Measurements from ENCODE around the gene ROR1.

Gene ROR1

DNA sequence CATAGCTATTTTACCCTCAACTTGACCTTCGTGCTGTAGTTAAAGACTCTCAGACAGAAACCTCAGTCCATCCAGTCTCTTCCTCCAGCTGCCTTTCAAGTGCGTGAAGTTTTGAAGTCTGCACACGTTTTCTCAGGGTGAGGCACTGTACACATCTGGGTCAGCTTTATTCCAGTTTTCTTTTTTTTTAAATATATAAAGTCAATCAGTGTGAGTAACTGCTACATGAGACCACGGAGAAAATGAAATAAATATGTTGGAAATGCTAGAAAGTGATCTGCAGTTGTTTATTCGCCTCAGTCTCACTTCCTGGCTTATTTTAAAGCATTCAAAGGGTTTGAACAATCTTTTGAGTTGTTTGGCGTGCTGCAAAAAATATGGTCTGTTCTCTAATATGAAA lies 135.7 kb downstream of the ROR1 start:
- Histone ChIP-seq H3K36me3 (ENCODE audit: insufficient read depth, low read length) (no peaks in the 10 kb centered on the region), H3K9me3 (ENCODE audit: control insufficient read depth, insufficient read depth, low read length) (no peaks in the 10 kb centered on the region), H3K4me1 (ENCODE audit: insufficient read depth, low read length) (peaks cover 66% of the 10 kb centered on the region), H3K9ac (ENCODE audit: low read depth, low read length) (no peak overlapping the region; the same call in 1 of the 2 replicates)

DNA sequence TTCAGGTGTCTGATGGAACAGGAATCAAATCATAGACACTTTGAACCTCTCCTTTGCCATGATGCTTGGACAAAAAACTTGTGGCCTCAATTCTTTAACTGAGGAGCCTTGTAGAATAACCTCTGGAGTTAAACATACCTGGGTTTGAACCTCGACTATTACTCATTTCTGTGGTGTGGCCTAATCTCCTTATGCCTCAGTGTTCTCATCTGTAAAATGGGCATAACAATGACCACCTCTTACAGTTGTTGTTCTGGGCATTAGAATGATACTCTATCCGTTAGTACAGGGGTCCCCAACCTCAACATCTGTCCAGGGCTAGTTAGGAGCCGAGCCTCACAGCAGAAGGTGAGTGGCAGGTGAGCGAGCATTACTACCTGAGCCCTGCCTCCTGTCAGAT lies 137.2 kb downstream of the ROR1 start:
- Histone ChIP-seq H3K9ac (ENCODE audit: low read depth, low read length) (no peak overlapping the region), H3K4me1 (ENCODE audit: insufficient read depth, low read length) (peaks cover 61% of the 10 kb centered on the region), H3K9me3 (ENCODE audit: control insufficient read depth, insufficient read depth, low read length) (no peaks in the 10 kb centered on the region), H3K36me3 (ENCODE audit: insufficient read depth, low read length) (no peaks in the 10 kb centered on the region)

DNA sequence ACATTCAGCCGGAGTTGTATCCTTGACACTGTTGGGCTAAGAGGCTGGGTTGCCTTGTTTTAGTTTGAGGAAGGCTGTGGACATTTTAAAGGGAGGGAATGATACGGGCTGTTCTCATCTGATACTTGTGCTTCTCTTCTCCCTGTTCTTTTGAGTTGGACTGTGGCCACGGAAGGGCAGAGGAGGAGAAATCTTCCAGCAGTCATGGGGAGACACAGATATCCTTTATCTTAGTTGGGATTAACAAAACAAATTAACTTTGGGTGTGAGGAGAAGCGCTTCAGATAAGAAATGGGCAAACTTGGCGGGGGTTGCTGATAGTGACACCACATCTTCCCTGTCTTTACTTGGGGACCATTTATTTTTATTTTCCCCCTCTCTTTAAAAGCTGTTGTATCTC lies 138.8 kb downstream of the ROR1 start:
- peaks cover 45% of the 10 kb centered on the region for H3K4me1 ChIP-seq (ENCODE audit: insufficient read depth, low read length)
- H3K9ac ChIP-seq (ENCODE audit: low read depth, low read length), result no peak overlapping the region
- no peaks in the 10 kb centered on the region for H3K36me3 ChIP-seq (ENCODE audit: insufficient read depth, low read length)
- no peaks in the 10 kb centered on the region for H3K9me3 ChIP-seq (ENCODE audit: control insufficient read depth, insufficient read depth, low read length)

DNA sequence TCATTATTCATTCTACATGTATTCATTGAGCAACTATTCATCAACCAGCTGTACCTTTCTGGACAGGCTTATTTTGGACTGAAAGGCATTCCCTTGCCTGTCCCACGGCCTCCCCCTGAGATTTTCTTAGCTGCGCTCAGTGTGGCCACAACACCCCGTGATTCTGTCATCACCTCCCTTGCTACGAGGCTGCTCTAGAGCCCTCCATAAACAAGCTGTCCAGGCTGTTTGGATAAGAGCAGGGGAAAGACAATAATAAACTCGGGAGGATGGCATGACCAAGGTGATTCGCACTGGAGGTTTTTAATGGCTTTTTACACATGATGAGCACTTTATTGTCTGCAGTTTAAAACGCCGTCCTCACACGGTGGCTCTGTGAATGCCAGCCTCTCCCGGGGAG lies 139.7 kb downstream of the ROR1 start:
- no peaks in the 10 kb centered on the region for H3K36me3 ChIP-seq (ENCODE audit: insufficient read depth, low read length)
- H3K4me1 ChIP-seq (ENCODE audit: insufficient read depth, low read length), result peaks cover 36% of the 10 kb centered on the region
- no peak overlapping the region for H3K9ac ChIP-seq (ENCODE audit: low read depth, low read length)
- no peaks in the 10 kb centered on the region for H3K9me3 ChIP-seq (ENCODE audit: control insufficient read depth, insufficient read depth, low read length)

DNA sequence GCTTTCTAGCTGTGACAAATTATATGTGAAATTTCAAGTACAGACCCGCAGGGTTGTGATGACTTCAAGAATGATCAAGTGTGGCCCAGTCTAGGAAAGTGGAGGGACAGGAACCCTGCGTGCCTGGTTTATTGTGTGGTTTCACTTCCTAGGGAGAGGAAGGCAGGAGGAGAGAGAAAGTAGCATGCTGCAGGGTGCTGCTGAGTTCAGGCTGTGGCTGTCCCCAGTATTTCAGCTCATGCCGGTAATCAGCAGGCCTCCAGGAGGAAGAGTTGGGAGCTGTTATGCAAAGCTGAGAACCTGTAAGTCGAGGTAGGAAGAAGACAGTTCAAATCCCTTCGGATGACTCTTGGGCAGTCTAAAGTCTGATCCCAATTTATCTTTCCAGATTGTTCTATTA lies 140.4 kb downstream of the ROR1 start:
- Histone ChIP-seq H3K36me3 (ENCODE audit: insufficient read depth, low read length) (no peaks in the 10 kb centered on the region), H3K9me3 (ENCODE audit: control insufficient read depth, insufficient read depth, low read length) (no peaks in the 10 kb centered on the region), H3K9ac (ENCODE audit: low read depth, low read length) (no peak overlapping the region), H3K4me1 (ENCODE audit: insufficient read depth, low read length) (peaks cover 30% of the 10 kb centered on the region)

DNA sequence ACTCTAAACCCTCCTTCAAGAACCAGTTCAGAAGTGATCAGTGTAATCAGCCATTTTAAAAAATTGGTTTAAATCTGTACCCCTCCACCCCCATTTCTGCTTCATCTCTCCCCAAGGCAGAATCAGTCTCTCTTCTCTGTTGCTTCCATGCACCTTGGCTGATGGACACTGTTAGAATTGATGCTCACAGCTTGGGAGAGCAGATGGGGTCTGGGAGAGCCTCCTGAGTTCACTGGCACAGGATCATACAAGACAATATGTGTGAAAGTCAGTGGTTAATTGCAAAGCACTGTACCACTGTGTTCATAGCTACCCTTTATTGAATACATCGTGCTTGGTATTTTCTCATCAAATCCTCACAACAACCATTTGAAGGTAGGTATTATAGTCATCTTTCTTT lies 140.9 kb downstream of the ROR1 start:
- H3K36me3 ChIP-seq (ENCODE audit: insufficient read depth, low read length), result no peaks in the 10 kb centered on the region
- H3K9ac ChIP-seq (ENCODE audit: low read depth, low read length), result no peak overlapping the region
- H3K4me1 ChIP-seq (ENCODE audit: insufficient read depth, low read length), result peaks cover 25% of the 10 kb centered on the region
- H3K9me3 ChIP-seq (ENCODE audit: control insufficient read depth, insufficient read depth, low read length), result no peaks in the 10 kb centered on the region

DNA sequence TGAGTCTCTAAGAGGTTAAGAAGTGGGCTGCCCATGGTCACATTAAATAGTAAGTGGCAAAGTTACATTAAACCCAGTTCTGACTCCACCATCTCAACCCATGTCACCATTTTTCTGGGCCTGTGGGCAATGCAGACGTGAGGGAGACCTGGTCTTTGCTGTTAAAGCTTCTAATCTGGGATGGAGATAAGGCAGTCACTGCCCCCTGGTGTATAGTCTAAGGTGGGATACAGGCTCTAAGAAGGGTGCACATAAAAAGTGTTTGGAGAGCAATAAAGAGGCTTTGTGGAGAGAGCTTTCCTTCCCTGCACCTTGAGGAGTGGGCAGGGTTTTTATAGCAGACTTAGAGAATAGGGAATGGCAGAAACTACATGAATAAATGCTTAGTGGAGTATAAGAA lies 141.3 kb downstream of the ROR1 start:
- H3K9me3 ChIP-seq (ENCODE audit: control insufficient read depth, insufficient read depth, low read length), result no peaks in the 10 kb centered on the region
- peaks cover 25% of the 10 kb centered on the region for H3K4me1 ChIP-seq (ENCODE audit: insufficient read depth, low read length)
- H3K9ac ChIP-seq (ENCODE audit: low read depth, low read length), result no peak overlapping the region
- no peaks in the 10 kb centered on the region for H3K36me3 ChIP-seq (ENCODE audit: insufficient read depth, low read length)

DNA sequence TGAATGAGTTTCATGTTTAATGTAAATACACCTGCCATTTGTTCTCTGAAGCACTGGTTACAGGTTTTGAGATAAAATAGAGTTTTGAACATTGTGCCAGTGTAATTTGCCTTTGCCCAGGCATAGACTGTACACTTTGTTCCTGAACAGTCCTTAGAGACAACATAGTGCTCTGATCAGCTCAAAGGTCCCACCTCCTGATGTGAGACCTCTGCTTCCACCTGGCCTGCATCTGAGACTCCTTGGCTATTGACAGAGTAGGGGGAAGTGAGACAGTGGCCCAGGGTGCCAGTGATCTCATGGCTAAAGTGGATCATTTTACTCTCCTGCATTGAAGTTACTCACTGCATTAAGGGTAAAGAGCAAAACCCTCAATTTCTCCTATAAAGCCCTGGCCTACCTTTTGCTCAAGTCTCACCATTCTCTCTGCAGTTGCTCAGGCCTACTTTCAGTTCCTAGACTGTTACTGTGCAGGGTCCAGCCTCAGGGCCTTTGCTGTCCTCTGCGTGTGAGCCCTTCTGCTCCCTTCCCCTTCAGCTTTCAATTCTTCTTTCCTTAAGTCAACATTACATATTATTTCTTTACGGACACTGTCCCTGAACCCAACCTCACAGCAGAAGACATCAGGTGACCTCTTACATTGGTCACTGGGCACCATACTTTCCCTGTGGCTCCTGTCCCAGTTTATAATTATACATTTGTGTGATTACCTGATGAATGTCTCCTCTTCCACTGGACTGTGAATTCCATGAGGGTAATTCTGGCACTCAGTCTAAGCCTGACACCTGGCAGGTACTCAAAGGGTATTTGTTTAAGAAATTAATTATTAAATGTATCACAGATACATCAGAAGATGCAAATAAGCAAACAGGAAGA lies 142.9 kb downstream of the ROR1 start:
- Histone ChIP-seq H3K36me3 (ENCODE audit: insufficient read depth, low read length) (no peaks in the 10 kb centered on the region), H3K9me3 (ENCODE audit: control insufficient read depth, insufficient read depth, low read length) (no peaks in the 10 kb centered on the region), H3K4me1 (ENCODE audit: insufficient read depth, low read length) (peaks cover 30% of the 10 kb centered on the region), H3K9ac (ENCODE audit: low read depth, low read length) (no peak overlapping the region)

DNA sequence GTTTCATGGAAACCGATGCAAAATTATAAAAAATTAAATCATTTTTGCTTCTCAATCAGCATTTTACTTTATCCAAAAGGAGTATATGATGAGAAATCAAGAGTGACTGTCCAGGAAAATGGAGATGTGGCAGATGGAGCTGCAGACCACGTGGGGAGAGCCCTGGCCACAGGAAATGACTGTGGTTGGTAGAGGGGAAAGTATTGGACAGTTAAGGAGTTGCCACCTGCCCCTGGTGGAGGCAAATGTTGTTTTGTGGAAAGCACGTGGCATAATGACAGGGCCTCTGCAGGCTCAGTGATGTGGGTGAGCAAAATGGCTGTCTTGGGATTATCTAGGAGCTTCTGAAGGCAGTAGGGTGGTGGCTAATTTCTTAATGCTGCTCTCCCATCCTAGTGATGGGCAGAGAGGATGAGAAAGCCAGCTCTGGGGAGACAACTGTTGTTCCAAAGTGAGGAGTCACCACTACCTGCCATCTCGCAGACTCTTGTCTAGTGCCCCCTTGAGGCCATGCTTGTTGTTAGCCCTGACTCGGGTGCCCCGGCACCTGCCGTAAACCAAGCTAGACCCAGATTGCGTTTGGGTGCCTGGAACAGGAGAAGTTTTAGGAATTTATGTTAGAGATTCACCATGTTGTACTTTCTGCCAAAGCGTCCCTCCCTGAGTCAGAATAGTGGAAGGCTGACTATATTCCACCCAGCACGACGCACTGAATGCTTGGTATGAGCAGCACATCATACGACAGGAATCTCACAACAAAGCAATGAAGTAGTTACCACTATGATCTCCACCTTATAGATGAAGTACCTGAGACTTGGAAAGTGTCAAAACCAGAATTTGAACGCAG lies 144.0 kb downstream of the ROR1 start:
- no peaks in the 10 kb centered on the region for H3K9me3 ChIP-seq (ENCODE audit: control insufficient read depth, insufficient read depth, low read length)
- H3K9ac ChIP-seq (ENCODE audit: low read depth, low read length), result no peak overlapping the region
- H3K36me3 ChIP-seq (ENCODE audit: insufficient read depth, low read length), result no peaks in the 10 kb centered on the region
- H3K4me1 ChIP-seq (ENCODE audit: insufficient read depth, low read length), result peaks cover 19% of the 10 kb centered on the region

DNA sequence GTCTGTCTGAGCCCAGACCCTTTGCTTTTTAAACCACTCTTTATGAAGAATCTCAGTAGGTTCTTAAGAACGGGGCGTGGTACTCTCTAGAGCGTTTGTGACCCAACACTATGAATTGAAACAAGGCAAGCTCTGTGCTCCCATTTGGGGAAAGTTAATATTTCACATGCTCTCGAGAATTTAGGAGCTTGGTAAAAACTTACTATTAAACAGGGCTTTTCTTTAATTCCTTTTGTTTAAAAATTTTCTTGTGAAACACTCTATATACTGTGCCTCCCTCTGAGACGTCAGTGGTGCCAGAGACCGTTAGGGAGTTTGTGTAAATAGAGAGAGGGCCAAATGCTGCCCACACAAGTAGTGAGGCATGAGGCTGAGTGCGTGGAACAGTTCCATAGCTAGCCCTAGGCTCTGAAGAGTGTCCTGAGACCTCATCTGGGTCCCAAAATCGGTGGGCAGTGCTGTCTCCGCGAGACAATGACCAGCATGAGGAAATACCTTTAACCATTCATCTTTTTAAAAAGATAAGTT lies 144.7 kb downstream of the ROR1 start:
- Histone ChIP-seq H3K9ac (ENCODE audit: low read depth, low read length) (no peak overlapping the region), H3K36me3 (ENCODE audit: insufficient read depth, low read length) (no peaks in the 10 kb centered on the region), H3K4me1 (ENCODE audit: insufficient read depth, low read length) (peaks cover 16% of the 10 kb centered on the region), H3K9me3 (ENCODE audit: control insufficient read depth, insufficient read depth, low read length) (no peaks in the 10 kb centered on the region)

DNA sequence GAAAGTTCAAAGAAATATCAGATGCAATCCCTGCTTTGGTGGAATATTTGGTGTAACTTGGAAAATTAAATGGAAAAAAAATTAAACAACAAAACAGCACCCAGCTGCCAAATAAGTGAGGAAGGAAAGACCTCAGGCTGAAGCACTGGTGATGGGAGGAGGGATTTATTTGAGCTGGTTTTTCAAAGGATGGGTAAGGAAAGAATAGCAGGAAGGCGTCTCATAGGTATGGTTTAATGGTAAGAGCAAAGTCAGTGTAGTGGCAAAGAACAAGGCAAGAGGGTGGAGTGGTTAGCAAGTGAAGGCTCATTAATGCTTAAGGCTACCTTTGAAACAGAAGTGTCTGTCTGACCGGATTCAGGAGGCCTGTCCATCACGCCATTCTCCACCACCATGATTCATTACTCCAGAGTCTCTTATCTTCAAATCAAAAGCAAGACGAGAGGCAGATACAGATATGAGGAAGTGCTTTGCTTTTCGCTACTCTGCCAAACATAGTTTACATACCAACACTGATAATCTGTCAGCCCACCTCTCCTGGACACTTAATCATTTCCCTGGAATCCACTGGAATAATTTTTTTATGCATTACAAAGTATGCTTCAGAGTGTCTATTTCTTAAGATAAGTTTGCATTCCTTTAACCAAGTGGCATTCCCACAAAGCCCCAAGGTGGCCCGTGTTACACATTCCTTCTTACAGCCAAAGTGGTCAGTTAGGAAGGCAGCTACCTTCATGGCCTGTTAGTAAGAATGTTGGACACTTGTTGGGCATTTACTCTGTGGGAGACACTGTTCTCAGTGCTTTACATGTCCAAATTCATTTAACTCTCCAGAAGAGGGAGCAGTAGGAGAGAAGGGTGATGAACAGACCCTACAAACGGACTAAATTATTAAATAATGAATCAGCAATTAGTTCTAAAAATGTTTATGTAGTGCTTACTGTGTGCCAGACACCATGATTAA lies 146.6 kb downstream of the ROR1 start:
- Histone ChIP-seq H3K9ac (ENCODE audit: low read depth, low read length) (no peak overlapping the region), H3K9me3 (ENCODE audit: control insufficient read depth, insufficient read depth, low read length) (no peaks in the 10 kb centered on the region)

DNA sequence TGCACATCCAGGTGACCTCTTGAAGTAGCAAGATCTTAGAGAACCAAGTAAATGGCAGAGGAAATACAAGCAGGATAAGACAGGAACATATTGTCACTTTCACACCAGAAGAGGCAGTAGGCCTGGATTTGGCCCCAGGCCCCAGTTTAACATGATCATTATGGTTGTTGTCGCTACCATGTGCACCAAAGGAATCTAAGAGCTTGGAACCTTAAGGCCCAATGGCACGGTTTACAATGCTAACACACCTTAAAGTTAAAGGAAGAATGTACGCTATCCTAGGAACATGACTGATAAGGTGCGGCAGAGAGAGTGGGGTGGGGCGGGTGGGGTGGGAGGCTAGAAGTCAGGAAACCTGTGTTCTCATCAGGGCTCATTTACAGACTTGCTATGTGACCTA lies 147.5 kb downstream of the ROR1 start:
- H3K4me1 ChIP-seq (ENCODE audit: insufficient read depth, low read length), result peaks cover 5% of the 10 kb centered on the region; the same call in 1 of the 2 replicates
- no peaks in the 10 kb centered on the region for H3K36me3 ChIP-seq (ENCODE audit: insufficient read depth, low read length)
- no peak overlapping the region for H3K9ac ChIP-seq (ENCODE audit: low read depth, low read length)
- H3K9me3 ChIP-seq (ENCODE audit: control insufficient read depth, insufficient read depth, low read length), result no peaks in the 10 kb centered on the region

More for the DNA sequence above, 146.6 kb downstream of the ROR1 start:
- Histone ChIP-seq H3K4me1 (ENCODE audit: insufficient read depth, low read length) (peaks cover 5% of the 10 kb centered on the region; the same call in 1 of the 2 replicates), H3K36me3 (ENCODE audit: insufficient read depth, low read length) (no peaks in the 10 kb centered on the region)

DNA sequence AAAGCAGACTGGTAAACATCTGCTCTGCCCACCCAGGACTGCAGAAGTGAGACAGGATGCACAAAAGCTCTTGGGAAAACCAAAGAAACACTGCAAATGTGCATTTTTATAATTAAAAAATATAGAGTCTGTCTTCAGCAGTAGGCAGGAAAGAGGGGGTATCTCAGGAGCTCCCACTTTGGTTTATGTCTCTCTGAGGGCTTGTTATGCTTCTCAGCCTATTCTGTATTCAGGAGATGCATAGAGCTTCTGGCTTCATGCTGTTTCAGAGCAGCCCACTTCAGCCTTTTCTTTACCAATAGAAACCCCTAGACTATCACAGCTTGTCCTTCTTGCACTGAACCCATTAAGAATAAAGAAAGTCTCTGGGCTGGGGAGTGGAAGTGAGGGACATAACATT lies 148.0 kb downstream of the ROR1 start:
- H3K36me3 ChIP-seq (ENCODE audit: insufficient read depth, low read length), result no peaks in the 10 kb centered on the region
- no peaks in the 10 kb centered on the region for H3K9me3 ChIP-seq (ENCODE audit: control insufficient read depth, insufficient read depth, low read length)
- H3K9ac ChIP-seq (ENCODE audit: low read depth, low read length), result no peak overlapping the region
- peaks cover 5% of the 10 kb centered on the region; the same call in 1 of the 2 replicates for H3K4me1 ChIP-seq (ENCODE audit: insufficient read depth, low read length)

DNA sequence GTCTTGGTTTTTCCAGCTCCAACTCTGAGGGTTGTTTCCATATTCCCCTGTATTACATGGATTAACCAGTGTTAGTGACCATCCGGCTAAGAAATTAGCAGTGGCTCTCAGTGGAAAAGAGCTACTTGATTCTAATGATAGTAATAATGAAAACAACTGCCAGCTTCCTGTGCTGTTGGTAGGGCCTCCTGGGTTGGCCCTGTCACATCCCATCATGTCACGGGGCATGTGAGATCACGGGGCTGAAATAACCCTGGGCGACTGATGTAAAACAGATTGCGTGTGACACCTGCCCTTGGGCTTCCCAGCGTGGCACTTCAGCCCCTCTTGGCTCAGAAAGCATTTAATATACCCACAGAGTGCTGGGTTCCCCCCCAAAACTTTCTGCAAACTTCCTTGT lies 149.0 kb downstream of the ROR1 start:
- Histone ChIP-seq H3K36me3 (ENCODE audit: insufficient read depth, low read length) (no peaks in the 10 kb centered on the region), H3K9ac (ENCODE audit: low read depth, low read length) (no peak overlapping the region), H3K9me3 (ENCODE audit: control insufficient read depth, insufficient read depth, low read length) (no peaks in the 10 kb centered on the region), H3K4me1 (ENCODE audit: insufficient read depth, low read length) (peaks cover 5% of the 10 kb centered on the region; the same call in 1 of the 2 replicates)

All from ES-I3 (cell line).